ENCODE data around the gene SCRN2.

Gene SCRN2

DNA sequence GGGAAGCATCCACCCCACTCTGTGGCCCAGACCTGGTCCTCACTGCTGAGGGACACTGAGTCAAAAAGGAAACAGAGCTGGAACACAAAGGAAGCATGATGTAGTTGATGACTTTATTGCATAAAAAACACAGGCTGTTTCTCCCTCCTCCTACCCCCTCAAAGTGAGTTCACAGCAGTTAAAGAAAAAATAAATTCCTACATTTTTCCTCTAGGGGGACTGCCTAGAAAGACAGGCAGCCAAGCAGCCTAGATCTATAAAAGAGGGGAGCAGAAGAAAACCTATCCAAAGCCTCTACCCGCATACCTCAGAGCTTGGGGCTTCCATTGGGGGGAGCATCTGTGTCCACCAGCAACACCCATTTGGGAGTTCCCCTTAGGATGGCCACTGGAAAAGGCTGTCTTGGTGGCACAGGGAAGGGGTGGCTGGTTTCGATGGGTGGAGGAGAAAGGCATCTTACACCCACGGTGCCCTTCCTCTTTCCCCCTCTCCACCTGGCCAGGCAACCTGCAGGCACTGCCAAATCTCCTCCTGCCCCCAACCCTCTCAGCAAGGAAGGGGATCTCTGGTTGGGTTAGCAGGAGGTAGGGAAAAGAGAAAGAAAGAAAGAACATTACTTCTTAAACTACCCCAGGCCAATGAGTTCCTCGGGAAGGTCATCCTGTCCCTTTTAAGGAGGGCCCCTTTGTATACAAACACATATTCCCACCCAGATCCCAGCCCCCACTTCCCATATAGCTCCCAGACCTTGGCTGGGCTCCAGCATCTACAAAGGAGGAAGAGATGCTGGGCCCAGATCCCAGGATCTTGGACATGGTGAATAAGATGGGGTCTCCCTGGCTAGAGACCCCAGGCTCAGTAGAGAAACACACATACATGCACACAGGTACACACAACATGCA, 4.0 kb upstream of the SCRN2 start:
- peak; percentile 24 for DNase-seq

DNA sequence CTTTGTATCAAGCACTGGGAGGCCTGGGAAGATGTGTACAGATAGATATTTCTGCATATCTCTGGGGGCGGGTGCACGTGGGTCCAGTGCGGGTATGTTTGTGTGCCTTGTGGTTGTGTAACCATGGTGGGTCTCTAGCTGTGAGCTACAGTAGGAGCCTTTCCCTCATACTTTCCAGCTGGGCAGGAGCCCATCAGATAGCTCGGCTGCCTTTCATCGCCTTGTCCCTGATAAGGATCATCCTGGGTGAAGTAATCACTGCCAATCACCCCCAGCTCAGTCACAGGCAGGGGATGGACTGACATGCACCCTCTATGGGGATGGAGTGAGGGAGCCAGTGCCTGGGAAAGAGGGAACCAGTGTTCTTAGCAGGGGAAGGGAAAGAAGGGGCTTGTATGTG, 3.2 kb upstream of the SCRN2 start:
- no peak for DNase-seq

DNA sequence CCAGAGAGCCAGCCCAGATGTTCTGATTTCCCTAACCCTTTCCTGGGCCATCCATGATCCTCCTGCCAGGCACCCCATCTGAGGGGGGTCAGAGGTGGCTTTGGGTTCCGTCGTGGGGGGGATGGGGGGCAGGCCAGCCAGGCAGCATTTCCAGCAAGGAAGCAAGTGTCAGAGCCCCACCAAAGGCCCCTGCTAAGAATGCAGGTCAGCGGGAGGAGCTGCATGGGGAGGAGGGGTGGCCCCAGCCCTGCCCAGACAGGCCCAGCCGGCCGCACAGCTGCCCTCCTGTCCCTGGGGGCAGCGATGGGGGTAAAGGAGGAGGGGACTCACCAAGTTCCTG, 2.3 kb upstream of the SCRN2 start:
- DNase-seq = no peak

DNA sequence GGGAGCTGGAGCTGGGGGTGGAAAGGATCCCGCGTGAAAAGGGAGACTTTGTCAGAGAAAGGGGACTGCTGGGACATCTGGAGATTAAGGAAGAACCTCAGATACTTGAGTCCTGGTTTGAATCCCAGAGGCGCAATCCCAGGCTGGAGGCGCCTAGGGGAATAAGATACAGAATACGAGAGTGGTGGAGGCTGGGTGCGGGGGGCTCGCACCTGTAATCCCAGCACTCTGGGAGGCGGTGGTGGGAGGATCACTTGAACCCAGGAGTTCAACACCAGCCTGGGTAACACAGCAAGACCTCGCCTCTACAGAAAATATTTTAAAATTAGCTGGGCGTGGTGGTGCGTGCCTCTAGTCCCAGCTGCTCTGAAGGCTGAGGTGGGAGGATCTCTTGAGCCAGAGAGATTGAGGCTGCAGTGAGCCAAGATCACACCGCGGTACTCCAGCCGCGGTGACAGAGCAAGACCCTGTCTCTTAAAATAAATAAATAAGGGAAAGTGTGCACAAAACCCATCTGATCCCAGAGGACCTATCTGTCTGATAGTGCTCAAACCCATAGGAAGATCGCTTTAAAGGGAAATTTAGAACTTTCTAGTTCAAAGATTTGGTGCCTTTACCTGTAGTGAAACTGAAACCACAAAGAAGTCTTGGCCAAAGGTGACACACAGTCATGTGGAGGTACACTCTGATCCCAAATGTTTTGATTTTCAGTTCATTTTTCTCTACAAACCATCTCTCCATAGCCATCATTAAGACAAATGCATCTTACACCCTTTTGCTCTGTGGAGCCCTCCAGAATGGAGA, 617 bp upstream of the SCRN2 start:
- DNase-seq = no peak

DNA sequence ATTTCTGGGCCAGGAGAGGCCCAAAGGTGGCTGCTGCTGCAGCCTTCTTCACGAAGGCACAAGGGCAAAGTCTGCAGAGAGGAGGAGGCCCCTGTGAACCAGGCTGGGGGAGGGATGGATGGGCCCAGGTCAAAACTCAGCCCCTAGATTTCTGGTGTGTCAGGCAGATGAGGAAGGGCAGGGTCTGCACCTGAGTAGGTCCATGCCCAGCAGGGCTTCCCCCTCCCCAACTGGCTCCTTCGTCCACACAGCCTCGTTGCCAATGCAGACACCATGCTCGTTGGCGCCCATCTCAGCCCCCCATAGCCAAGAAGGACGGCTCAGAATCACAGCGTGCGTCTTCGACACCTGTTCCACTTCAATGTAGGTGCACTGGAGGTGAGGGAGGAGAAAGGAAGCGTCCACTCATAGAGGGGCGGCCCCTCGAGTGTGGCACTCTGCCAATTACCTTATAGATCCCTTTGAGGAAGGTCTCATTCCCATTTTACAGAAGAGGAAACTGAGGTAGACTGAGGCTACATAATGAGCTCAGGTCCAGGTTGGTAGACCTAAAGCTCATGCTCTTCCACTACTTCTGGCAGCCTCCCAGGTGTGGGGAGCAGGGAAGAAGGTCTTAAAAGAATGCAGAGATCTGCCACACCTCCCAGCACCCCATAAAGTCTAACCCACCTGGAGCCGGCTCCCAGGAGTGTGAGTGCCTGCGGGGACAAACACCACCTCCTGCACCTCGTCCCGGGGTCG, 902 bp downstream of the SCRN2 start:
- DNase-seq = no peak

DNA sequence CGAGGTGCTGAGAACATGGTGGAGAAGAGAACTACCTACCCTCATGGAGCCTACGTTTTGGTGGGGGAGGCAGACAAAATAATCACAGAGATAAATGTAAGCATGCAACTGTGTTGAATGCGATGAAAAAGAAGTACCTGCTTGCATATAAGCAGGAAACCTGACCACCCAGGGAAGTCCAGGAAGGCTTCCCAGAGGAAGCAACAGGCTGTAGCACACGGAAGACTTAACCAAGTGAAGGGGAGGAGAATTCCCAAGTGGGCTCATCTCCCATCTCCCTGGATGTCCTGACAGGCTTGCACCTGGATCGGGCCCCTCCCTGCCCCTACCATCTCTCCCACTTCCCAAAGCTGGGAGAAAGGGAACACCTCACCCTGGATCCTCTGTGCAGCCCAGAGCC, 2.0 kb downstream of the SCRN2 start:
- DNase-seq = no peak

DNA sequence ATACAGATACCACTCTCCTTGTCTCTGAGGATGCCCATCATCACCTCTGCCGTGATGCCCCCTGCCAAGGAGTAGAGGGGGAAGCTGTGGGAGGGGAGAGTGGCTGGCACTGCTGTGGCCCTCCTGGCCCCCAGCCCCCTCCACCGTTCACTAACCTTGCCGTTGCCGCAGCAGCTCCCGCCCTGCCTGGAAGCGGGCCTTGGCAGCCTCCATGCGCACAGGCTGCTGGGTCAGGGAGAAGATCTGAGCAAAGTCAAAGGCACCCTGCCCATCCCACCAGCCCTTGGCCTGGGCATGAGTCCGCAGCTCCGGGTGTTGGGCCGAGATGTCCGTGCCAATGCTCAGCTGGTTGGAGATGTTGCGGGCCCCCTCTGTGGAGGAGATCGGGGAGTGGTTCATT, 2.4 kb downstream of the SCRN2 start:
- DNase-seq = no peak

DNA sequence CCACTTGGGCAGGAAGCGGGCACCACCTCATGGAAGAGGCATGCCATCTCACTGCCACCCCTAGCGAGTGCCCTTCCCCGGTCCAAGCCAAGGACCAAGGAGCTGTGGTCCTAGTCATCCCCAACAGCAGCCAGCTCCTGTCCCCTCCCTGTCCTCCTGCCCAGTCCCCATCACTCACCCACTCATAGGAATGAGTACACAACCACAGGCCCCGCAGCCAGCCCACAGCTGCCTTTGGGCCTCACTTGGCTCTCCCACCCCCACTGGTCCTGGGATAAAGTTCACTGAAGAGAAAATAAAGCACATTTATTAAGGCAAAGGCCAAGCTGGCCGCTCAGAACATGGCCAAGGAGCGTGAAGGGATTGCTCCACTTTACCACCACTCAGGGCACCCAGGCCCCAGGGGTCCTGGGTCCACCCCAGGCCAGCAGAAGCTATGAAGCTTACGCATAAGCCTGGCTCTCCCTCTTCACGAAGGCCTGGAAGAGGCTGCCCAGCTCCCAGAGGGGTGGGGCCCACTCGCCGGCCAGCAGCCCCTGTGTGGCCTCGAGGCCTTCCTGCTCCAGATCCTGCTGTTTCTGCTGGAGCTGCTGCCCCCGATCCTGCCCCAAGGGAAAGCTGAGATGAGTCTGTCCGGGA, 3.6 kb downstream of the SCRN2 start:
- DNase-seq = no peak

DNA sequence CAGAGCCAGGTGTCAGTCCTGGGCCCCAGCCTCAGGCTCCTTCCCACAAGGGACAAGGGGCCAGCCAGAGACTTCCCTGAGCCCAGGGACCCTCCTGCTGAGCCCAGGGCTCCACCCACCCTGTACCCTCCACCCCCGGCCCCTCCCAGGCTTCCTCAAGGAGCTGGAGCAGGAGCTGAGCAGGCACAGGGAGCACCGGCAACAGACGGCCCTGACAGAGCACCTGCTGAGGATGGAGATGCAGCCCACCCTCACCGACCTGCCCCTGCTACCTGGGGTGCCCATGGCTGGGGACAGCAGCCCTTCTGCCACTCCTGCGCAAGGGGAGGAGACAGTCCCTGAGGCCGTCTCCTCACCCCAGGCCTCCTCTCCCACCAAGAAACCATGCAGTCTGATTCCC, 4.5 kb downstream of the SCRN2 start:
- DNase-seq = no peak

DNA sequence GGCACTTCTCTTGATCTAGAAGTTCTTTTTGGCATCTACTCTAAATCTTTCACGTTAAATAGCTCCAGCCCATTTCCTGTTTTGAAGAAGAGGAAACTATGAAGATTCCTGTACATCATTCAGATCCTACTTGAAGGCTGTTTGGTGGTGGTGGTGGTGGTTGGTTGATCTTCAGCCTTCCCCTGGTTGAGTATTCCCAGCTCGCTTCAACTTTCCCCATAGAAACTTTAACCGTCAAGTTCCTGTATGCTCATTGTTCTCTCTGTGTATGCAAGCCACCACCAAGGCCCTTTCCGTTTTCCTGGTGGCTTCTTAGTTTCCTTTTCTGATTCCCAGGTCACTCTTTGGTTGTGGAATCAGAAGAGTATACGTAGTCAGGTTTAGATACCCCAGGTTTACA, 6.3 kb downstream of the SCRN2 start:
- no peak for DNase-seq

DNA sequence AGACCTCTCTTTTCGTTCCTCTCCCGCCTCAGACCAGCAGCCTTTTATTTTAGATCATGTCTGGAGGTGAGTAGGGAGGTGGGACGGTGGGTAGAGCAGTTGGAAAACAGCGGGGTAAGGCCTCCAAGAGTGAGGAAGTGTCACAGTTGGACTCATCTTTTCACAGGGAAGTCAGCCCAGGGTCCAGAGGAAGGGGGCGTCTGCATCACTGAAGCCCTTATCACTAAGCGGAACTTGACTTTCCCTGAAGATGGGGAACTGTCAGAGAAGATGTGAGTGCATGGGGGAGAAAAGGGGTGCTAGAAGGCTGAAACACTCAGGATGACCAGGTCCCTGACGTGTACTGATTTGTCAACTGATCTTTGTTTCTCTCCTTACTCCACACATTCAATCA, 9.1 kb downstream of the SCRN2 start:
- DNase-seq = no peak

DNA sequence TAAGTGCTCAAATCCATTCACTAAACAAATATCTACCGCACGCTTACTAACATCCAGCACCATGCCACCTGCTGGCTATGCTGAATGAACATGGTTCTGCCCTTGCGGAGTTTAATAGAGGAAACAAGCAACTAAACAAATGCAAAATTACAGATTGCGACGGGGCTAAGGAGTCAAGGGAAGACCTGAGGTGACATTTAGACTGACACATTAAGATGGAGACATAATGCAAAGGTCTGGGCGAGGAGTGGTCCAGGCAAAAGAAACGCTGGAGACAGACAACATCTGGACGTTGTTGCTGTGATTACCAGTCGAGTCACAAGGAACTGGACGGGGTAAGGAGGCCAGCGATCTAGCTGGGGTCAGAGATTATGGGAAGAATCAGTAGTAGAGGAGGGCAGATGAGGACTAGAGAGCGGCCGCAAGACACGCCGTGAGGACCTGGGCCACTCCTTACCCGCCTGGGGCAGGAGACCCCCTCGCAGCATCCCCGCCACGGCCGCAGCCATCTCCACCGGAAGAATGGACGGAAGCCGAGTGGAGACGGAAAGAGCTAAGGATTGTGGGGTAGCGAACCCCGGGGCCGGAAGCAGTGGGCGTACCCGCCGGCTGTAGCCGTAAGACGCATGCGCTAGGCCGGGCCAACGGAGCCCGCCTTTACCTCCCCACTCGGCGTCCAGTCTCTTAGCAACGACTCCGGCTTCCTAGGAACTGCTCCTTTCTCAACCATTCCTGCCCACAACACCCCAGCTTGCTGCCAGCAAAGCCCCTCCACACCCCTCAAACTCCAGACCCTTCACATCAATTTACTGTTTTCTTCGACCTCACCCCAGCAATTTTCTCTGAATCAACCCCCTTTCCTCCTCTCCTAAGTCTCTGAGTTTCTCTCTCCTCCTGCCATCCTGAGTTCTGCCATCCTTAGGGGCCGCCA, 9.8 kb downstream of the SCRN2 start, which contains the start of the genes LRRC46 and MRPL10:
TSS of gene LRRC46 (plus strand) at position 668 of the 931 bp plus-strand sequence. CDS start 320 bp downstream, outside the sequence.
TSS of gene MRPL10 (minus strand) at position 539 of the 931 bp plus-strand sequence. CDS start at position 509, 30 bp downstream.
- DNase-seq = peak; percentile 92

DNA sequence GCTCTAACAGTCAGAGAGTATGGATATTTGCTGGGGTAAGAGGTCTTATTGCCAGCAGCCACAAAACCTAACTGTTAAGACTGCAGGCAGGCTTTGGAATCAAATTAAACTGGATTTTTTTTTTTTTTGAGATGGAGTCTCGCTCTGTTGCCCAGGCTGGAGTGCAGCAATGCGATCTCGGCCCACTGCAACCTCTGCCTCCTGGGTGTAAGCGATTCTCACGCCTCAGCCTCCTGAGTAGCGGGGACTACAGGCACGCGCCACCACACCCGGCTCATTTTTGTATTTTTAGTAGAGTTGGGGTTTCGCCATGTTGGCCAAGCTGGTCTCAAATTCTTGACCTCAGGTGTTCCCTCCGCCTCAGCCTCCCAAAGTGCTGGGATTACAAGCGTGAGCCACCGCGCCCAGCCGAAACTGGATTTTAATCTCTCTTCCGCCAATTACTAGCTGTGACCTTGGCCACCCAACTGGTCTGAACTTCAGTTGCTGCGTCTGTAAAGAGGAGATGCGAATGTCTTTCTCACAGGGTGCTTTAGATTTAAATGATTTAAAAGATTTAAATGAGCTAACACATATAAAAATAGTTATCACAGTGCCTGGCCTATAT, 10.6 kb downstream of the SCRN2 start:
- DNase-seq = no peak

DNA sequence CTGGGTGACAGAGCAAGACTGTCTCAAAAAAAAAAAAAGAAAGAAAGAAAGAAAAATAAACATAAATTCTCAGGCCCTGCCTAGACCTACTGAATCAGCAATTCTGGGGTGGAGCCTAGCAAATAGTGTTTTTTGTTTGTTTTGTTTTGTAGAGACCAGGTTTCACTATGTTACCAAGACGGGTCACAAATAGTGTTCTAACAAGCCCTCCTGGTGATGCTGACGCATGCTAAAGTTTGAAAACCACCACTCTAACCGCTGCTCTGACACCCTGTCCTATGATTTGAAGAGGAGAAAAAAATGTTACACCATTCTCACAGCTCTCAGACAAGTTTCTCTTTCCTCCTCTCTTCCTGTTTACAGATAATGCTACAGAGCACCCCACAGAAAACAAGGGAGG, 11.2 kb downstream of the SCRN2 start:
- DNase-seq = no peak

DNA sequence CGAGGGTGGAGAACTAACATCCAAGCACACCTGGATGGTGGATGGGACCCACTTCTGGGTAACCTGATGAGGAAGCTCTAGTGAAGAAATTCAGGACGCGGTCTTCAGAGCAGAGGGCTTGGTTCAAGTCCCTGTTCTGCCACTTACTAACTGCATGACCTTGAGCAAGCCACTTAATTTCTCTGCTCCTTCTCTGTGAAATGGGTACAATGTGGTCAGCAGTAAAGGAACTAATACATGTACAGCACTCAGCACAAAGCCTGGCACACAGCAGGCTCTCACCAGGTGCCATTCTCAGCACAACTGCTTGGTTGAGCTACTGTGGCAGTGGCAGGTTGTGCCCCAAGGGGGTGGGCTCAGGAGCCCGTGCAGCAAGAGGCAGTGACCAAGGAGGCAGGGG, 17.6 kb downstream of the SCRN2 start:
- DNase-seq = no peak

DNA sequence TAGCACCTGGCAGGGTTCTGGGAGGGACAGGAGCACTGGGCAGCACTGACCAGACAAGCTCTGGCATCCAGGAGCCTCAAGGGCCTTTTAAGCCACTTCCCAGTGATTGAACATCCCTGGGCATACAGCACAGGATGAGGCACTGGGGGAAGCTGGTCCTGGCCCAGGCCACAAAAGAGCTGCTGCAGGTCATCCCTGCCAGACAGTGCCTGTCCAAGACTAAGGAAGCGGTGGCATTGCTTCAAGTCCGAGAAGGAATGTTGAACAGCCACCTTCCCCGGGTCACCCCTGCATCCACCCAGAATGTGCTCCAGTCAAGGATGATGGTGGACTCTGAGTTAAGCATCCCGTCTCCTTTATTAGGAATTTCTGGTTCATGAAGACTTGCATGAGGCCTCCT, 18.3 kb downstream of the SCRN2 start:
- no peak for DNase-seq

DNA sequence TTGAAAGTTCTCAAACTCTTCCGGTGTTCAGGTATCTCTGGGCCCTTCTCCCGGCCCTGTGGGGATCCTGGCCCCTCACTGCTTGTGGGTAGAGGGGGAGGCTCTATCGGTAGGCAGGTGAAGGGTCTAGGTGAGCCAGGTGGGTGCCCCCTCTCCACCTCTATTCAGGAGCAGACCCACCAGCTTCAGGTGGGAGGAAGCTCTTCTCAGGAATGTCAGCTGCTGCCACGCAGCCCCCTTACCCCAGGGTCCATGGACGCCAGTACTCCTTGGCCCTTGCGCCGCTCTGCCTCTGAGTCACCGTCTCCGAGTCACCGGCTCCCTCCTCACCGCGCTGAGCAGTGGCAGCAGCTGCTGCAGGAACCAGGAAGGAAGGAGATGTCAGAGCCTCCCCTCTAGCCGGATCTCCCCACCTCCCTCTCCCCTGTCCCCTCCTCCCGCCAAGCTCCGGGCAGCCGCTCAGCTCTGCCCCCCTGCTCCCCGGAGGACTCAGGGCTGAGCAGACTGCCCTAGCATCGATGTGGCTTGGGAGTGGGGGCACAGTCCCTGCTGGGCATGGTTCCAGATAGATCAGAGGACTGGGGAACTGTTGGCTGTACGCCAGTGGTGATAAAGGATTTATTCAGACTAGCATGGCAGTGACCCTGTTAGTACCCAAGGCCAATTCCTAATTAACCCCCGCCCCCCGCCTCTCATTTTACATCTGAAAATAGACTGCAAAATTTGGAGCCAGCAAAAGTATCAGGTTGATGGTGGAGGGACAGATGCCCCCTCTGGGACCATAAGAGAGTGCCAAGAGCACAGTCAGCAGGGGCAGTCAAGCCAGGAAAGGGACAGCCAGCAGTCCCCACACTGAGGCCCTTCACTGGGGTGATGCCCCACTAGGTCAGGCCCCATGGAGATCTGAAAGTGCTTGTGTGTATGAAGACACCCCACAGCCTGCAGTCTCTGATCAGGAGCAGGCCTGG, 19.4 kb downstream of the SCRN2 start, which contains the start of gene OSBPL7:
TSS of gene OSBPL7 (minus strand) at position 371 of the 968 bp plus-strand sequence. CDS start 1,516 bp downstream, outside the sequence.
- DNase-seq = peak; percentile 85

DNA sequence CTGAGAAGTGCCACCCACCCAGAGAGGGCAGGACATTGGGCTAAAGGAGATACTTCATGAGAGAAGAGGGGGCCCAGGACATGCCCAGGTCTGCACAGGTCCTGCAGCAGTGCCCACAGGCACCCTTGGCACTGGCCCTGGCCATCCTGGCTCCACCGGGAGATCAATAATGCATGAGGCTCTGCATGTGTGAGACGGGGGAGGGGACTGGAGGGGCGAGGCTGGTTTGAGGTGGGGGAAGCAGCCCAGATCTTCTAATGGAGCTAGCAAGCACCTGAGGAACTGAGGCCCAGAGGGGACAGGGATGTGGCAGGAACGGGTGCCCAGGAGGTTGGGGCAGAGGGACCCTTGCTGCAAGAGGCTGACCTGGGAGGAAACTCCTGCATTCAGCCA, 20.0 kb downstream of the SCRN2 start:
- DNase-seq = no peak

DNA sequence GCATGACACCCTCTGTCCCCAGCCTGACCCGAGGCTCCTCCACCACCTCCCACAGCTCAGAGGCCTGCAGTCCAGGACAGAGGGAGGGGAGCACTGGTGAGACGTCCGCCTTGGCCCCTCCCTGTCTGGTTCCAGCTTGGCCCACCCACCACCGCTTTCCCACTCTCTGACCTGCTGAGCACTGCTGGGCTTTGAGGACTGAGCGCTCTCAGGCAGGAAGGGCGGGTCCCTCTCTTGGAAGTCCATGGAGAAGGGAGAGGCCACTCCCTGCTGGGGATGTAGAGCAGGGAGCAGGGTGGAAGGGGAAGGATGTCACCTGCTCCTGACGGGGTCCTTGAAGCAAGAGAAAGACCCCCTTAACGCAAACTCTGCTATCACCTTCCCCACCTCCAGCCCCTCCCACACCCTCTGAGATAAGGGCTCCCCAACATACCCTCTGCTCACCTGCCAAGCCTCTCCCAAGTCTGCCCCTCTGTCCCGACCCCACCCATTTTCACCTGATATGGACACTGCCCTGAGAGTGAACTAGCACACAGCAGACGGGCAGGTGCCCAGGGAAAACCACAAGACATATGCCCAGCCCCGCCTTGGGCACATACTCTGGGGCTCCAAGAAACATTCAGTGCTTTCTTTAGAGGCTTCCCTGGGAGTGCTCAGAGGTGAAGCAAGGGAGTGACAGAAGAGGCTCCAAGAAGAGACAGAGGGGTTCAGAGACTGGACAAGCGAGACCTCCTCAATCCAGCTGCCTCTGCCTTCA, 20.9 kb downstream of the SCRN2 start:
- DNase-seq = no peak
